ENCODE results near the gene MAD1L1.
"Not testable (repeated sequence)": the region's sequence is repeated elsewhere in the genome, so short reads cannot be mapped to it uniquely, and the experiment has no call there.

MAD1L1 gene

DNA sequence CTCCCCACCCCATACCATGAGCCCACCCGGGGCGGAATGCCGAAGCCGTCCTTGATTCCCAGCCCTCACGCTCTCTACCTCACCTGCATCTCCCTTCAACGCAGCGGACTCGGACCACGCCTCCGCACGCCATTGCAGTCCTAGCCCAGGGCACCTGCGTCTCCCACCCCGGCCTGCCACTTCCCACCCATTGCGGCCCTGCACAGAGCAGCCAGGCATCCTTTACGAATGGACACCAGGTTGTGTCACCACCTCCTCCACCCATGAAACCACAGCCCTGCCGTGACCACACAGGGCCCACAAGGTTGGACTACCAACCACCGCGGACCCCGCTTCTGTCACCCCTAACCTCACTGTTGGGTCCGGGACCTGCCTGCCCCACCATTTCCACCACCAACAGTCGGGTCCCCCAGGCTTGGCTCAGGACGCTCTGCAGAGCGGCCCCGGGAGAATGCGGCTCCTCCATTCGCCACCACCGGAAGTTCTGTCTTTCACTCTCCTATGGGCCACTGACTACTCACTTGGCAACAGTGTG lies 232.5 kb downstream of the MAD1L1 start:
- no peak overlapping the region for H3K27ac ChIP-seq (ENCODE audit: low read depth, low read length)
- peaks cover 0 to 21% (median 14%) of the 10 kb centered on the region in 5 donors for H3K36me3 ChIP-seq (ENCODE audit: control insufficient read depth in 5 of 5, insufficient read depth in 5 of 5, low read length in 5 of 5)
- H3K9ac ChIP-seq (ENCODE audit: low read length in 5 of 5) = no peak overlapping the region
- no peaks in the 10 kb centered on the region for H3K27me3 ChIP-seq (ENCODE audit: control insufficient read depth in 5 of 5, insufficient read depth in 4 of 5, low read length in 5 of 5)
- no peak overlapping the region for H3K4me3 ChIP-seq (ENCODE audit: low read depth in 1 of 5, low read length in 5 of 5)
- peaks cover 0 to 4% (median 0%) of the 10 kb centered on the region in 5 donors for H3K4me1 ChIP-seq (ENCODE audit: control insufficient read depth in 5 of 5, insufficient read depth in 5 of 5, low read length in 5 of 5)
- no peaks in the 10 kb centered on the region for H3K9me3 ChIP-seq (ENCODE audit: control insufficient read depth in 5 of 5, low read length in 5 of 5)

DNA sequence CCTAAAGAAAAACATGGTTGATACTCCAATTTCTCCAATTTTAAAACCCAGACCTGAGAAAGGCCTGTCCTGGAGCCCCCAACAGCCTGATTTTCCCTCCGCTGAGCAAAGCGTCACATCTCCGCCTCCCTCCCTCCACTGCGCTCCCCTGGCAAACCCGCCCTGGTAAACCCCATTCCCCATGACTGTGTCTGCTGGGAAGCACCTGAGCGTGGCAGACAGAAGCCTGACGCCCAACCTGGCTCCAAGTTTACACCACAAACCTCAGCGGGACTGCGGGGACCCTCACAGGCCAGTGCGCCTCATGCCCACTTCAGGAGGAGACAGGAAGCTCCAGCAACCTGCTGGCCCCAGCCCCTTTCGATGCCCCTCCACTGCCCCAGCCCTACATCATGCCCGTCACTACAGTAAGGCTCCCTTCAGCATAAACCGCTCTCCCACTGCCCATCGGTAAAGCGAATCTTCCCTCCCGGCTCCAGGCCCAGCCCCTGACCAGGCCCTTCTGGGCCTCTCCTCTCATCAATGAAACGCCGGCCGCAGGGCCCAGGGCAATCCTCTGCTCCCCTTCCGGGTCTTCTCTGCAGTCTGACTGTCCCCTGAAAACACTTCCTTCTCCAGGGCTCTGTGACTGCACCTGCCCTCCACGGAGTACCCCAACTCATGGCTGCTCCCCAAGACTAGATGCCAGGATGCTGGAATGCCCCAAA lies 233.3 kb downstream of the MAD1L1 start:
- no peak overlapping the region for H3K9ac ChIP-seq (ENCODE audit: low read length in 5 of 5)
- peaks cover 0 to 12% (median 4%) of the 10 kb centered on the region in 5 donors for H3K4me1 ChIP-seq (ENCODE audit: control insufficient read depth in 5 of 5, insufficient read depth in 5 of 5, low read length in 5 of 5)
- H3K36me3 ChIP-seq (ENCODE audit: control insufficient read depth in 5 of 5, insufficient read depth in 5 of 5, low read length in 5 of 5) = peaks cover 0 to 14% (median 11%) of the 10 kb centered on the region in 5 donors
- H3K27me3 ChIP-seq (ENCODE audit: control insufficient read depth in 5 of 5, insufficient read depth in 4 of 5, low read length in 5 of 5) = no peaks in the 10 kb centered on the region
- no peak overlapping the region for H3K27ac ChIP-seq (ENCODE audit: low read depth, low read length)
- no peak overlapping the region for H3K4me3 ChIP-seq (ENCODE audit: low read depth in 1 of 5, low read length in 5 of 5)
- H3K9me3 ChIP-seq (ENCODE audit: control insufficient read depth in 5 of 5, low read length in 5 of 5) = no peaks in the 10 kb centered on the region

DNA sequence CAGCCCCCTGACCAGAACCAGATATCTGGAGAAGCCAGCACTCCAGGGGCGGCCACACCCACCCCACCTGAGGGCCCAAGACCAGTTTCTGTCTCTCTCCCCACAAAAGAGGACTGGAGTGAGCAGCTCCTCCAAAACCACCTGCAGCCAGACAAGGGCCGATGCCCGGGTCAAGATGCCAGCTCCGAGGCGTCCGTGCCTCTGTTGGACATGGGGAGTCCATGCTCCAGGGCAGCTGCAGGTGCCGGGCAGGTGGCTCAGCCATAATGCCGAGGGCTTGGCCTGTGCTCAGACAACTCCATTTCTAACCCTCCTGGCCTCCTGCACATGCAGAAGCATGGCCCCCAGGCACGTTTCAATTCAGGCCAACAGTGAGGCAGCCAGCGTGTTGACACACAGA lies 234.6 kb downstream of the MAD1L1 start:
- no peak overlapping the region for H3K4me3 ChIP-seq (ENCODE audit: low read depth in 1 of 5, low read length in 5 of 5)
- no peak overlapping the region for H3K27ac ChIP-seq (ENCODE audit: low read depth, low read length)
- peaks cover 0 to 8% (median 7%) of the 10 kb centered on the region in 5 donors for H3K36me3 ChIP-seq (ENCODE audit: control insufficient read depth in 5 of 5, insufficient read depth in 5 of 5, low read length in 5 of 5)
- no peaks in the 10 kb centered on the region for H3K9me3 ChIP-seq (ENCODE audit: control insufficient read depth in 5 of 5, low read length in 5 of 5)
- H3K4me1 ChIP-seq (ENCODE audit: control insufficient read depth in 5 of 5, insufficient read depth in 5 of 5, low read length in 5 of 5) = peaks cover 6 to 25% (median 16%) of the 10 kb centered on the region in 5 donors
- no peaks in the 10 kb centered on the region for H3K27me3 ChIP-seq (ENCODE audit: control insufficient read depth in 5 of 5, insufficient read depth in 4 of 5, low read length in 5 of 5)
- no peak overlapping the region for H3K9ac ChIP-seq (ENCODE audit: low read length in 5 of 5)

DNA sequence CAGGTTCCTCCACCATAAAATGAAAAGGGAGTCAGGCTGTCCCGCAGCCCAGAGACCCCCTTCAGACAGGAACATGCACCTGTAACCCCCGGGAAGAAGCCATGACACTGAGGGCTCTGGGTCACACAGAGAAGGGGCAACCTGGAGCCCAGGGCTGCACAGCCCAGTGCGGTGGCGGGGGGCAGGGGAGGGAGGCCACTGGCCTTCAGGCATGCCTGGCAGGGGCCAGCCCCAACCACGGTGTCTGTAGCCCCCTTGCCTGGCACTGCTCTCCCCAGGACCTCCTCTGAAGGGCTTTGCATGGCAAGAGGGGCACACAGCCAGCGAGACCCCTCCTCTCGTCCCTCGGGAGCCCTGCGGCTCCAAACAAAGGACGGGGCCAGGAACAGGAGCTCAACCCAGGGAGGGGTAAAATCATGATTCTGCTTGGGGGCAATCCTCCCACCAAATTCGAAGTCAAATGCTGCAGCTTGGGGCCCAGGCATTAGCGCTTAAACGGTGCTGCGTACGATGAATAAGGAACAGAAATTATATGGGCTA lies 235.1 kb downstream of the MAD1L1 start:
- Histone ChIP-seq H3K9me3 (ENCODE audit: control insufficient read depth in 5 of 5, low read length in 5 of 5) (no peaks in the 10 kb centered on the region), H3K9ac (ENCODE audit: low read length in 5 of 5) (no peak overlapping the region), H3K4me3 (ENCODE audit: low read depth in 1 of 5, low read length in 5 of 5) (no peak overlapping the region), H3K27me3 (ENCODE audit: control insufficient read depth in 5 of 5, insufficient read depth in 4 of 5, low read length in 5 of 5) (no peaks in the 10 kb centered on the region), H3K27ac (ENCODE audit: low read depth, low read length) (no peak overlapping the region), H3K36me3 (ENCODE audit: control insufficient read depth in 5 of 5, insufficient read depth in 5 of 5, low read length in 5 of 5) (peaks cover 0 to 8% (median 7%) of the 10 kb centered on the region in 5 donors), H3K4me1 (ENCODE audit: control insufficient read depth in 5 of 5, insufficient read depth in 5 of 5, low read length in 5 of 5) (peaks cover 6 to 30% (median 22%) of the 10 kb centered on the region in 5 donors)

DNA sequence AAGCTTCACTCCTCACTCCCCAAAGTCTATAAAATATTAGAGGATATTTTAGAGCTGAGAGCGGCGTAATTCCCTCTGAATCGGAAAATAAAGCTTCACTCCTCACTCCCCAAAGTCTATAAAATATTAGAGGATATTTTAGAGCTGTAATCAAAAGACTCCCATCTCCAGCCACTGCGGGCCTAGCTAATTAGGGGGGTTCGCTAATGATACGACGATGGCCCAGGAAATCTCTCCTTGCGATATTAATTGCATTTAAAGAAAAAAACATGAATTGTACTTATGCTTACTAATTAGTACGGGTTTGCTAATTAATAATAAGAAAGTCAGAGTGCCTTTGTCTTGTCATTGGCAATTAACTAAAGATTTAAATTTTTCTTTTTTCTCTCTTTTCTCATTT lies 235.9 kb downstream of the MAD1L1 start:
- no peaks in the 10 kb centered on the region for H3K27me3 ChIP-seq (ENCODE audit: control insufficient read depth in 5 of 5, insufficient read depth in 4 of 5, low read length in 5 of 5)
- H3K4me3 ChIP-seq (ENCODE audit: low read depth in 1 of 5, low read length in 5 of 5) = no peak overlapping the region
- peaks cover 6 to 37% (median 29%) of the 10 kb centered on the region in 5 donors for H3K4me1 ChIP-seq (ENCODE audit: control insufficient read depth in 5 of 5, insufficient read depth in 5 of 5, low read length in 5 of 5)
- H3K9ac ChIP-seq (ENCODE audit: low read length in 5 of 5) = no peak overlapping the region
- no peak overlapping the region for H3K27ac ChIP-seq (ENCODE audit: low read depth, low read length)
- peaks cover 0 to 8% (median 7%) of the 10 kb centered on the region in 5 donors for H3K36me3 ChIP-seq (ENCODE audit: control insufficient read depth in 5 of 5, insufficient read depth in 5 of 5, low read length in 5 of 5)
- H3K9me3 ChIP-seq (ENCODE audit: control insufficient read depth in 5 of 5, low read length in 5 of 5) = no peaks in the 10 kb centered on the region

DNA sequence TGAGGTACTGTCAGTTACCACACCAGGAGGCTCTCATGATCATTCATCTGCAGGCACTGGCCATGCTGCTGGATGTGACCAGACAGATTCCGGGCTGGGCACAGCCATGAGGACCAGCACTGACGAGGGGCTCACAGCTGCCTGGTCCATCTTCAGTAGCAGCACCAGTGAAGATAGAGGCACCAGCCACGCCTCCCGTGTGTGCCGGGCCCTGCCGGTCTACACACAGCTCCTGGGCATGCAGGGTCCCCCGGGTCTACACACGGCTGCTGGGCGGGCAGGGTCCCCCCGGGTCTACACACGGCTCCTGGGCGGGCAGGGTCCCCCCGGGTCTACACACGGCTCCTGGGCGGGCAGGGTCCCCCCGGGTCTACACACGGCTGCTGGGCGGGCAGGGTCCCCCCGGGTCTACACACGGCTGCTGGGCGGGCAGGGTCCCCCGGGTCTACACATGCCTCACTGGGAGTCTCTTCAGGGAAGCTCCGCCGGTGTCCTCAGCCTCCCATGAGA lies 236.8 kb downstream of the MAD1L1 start:
- not testable (repeated sequence) for H3K9me3 ChIP-seq (ENCODE audit: control insufficient read depth in 5 of 5, low read length in 5 of 5); H3K36me3 ChIP-seq (ENCODE audit: control insufficient read depth in 5 of 5, insufficient read depth in 5 of 5, low read length in 5 of 5); H3K9ac ChIP-seq (ENCODE audit: low read length in 5 of 5); H3K4me3 ChIP-seq (ENCODE audit: low read depth in 1 of 5, low read length in 5 of 5); H3K27ac ChIP-seq (ENCODE audit: low read depth, low read length); H3K27me3 ChIP-seq (ENCODE audit: control insufficient read depth in 5 of 5, insufficient read depth in 4 of 5, low read length in 5 of 5)
- peaks cover 6 to 37% (median 29%) of the 10 kb centered on the region in 5 donors for H3K4me1 ChIP-seq (ENCODE audit: control insufficient read depth in 5 of 5, insufficient read depth in 5 of 5, low read length in 5 of 5)

DNA sequence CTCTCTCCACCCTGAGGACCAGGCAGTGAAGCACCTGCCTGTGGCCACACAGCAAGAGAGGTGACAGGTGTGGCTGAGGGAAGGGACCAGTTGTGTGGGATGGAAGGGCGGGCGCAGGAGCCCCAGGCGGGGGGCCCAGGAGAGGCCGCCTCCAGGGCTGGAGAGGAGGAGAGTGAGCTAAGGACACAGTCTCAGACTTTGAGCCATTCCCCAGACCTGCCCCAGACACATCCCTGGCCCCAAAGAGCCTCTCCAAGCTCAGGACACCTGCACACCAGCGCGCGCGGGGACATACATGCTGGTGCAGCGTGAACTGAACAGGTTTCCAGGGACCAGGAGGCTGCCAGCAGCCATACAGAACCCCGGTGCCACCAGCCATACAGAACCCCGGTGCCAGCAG lies 237.3 kb downstream of the MAD1L1 start:
- Histone ChIP-seq H3K36me3 (ENCODE audit: control insufficient read depth in 5 of 5, insufficient read depth in 5 of 5, low read length in 5 of 5) (peaks cover 0 to 5% (median 0%) of the 10 kb centered on the region in 5 donors), H3K4me1 (ENCODE audit: control insufficient read depth in 5 of 5, insufficient read depth in 5 of 5, low read length in 5 of 5) (peaks cover 6 to 39% (median 31%) of the 10 kb centered on the region in 5 donors), H3K27ac (ENCODE audit: low read depth, low read length) (no peak overlapping the region), H3K9ac (ENCODE audit: low read length in 5 of 5) (no peak overlapping the region), H3K9me3 (ENCODE audit: control insufficient read depth in 5 of 5, low read length in 5 of 5) (no peaks in the 10 kb centered on the region), H3K4me3 (ENCODE audit: low read depth in 1 of 5, low read length in 5 of 5) (no peak overlapping the region), H3K27me3 (ENCODE audit: control insufficient read depth in 5 of 5, insufficient read depth in 4 of 5, low read length in 5 of 5) (no peaks in the 10 kb centered on the region)

DNA sequence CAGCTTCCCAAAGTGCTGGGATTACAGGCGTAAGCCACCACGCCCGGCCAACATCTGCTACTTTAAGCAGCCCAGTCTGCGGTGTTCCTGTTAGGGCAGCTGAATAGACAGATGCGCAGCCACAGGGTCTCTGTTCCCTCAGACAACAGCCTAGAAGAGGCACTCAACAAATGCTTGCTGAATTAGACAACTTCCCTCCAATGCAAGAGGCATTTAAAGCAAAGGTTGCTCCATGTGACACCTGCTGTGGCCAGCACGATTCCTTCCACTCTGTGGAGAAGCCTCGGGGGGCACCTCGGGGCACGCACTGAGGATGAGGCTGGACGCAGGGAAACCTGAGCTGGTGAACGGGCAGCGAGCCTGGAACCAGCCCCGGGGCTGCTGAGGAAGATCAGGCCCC lies 237.8 kb downstream of the MAD1L1 start:
- Histone ChIP-seq H3K9me3 (ENCODE audit: control insufficient read depth in 5 of 5, low read length in 5 of 5) (no peaks in the 10 kb centered on the region), H3K27me3 (ENCODE audit: control insufficient read depth in 5 of 5, insufficient read depth in 4 of 5, low read length in 5 of 5) (no peaks in the 10 kb centered on the region), H3K27ac (ENCODE audit: low read depth, low read length) (no peak overlapping the region), H3K9ac (ENCODE audit: low read length in 5 of 5) (no peak overlapping the region), H3K4me3 (ENCODE audit: low read depth in 1 of 5, low read length in 5 of 5) (no peak overlapping the region), H3K4me1 (ENCODE audit: control insufficient read depth in 5 of 5, insufficient read depth in 5 of 5, low read length in 5 of 5) (peaks cover 6 to 44% (median 36%) of the 10 kb centered on the region in 5 donors), H3K36me3 (ENCODE audit: control insufficient read depth in 5 of 5, insufficient read depth in 5 of 5, low read length in 5 of 5) (peaks cover 0 to under 1% (median 0%) of the 10 kb centered on the region in 5 donors)

DNA sequence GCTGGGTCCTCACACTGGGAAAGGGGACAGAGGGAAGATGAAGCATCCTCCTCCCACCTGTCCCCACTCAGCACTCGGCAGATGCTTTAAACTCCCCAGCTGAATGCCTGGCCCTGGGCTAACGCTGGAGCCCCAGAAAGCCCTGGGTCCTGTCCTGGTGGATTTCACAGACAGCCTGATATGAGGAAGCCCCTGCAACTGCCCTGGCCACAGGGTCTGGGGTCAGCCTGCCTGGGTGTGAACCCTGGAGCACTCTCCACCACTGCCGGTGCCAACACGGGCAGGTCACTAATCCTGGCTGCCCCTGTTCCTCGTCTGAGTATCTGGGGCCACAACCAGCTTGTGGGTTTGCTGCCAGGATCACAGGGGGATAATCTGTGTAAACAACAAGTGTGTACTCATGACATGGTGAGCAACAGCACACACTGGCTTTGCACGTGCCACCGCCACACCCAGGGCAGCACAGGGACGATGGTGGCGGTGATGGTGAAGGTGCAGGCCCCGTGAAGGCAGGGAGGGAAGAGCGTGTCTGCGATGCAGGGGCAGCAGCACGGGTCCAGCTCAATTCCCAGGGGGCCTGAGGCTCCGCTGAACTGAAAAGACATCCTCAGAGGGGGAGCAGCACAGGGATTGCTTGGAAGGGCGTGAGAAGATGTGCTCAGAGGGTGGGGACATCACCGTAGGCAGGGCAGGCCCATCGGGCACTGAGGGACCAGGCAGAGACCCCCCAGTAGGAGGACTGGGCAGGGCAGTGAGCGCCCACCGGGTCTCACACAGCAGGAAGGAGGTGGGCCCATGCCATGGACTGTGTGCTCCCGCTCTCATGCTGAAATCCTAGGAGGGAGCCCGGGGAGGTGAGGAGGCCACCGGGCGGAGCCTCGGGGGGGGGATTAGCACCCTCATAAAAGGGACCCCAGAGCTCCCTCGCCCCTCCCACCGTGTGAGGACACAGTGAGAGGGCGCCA lies 238.7 kb downstream of the MAD1L1 start:
- H3K9me3 ChIP-seq (ENCODE audit: control insufficient read depth in 5 of 5, low read length in 5 of 5) = no peaks in the 10 kb centered on the region
- H3K27me3 ChIP-seq (ENCODE audit: control insufficient read depth in 5 of 5, insufficient read depth in 4 of 5, low read length in 5 of 5) = no peaks in the 10 kb centered on the region
- H3K9ac ChIP-seq (ENCODE audit: low read length in 5 of 5) = peak overlapping the region in 1 of 5 donors; percentile 30
- H3K4me1 ChIP-seq (ENCODE audit: control insufficient read depth in 5 of 5, insufficient read depth in 5 of 5, low read length in 5 of 5) = peaks cover 6 to 50% (median 41%) of the 10 kb centered on the region in 5 donors
- no peaks in the 10 kb centered on the region for H3K36me3 ChIP-seq (ENCODE audit: control insufficient read depth in 5 of 5, insufficient read depth in 5 of 5, low read length in 5 of 5)
- no peak overlapping the region for H3K4me3 ChIP-seq (ENCODE audit: low read depth in 1 of 5, low read length in 5 of 5)
- peak overlapping the region; percentile 58 for H3K27ac ChIP-seq (ENCODE audit: low read depth, low read length)

Data from subcutaneous abdominal adipose tissue (tissue), 5 donors.